Keratinocyte (primary cell): ENCODE data around the gene BAIAP2. TPM values are rescaled to one million over a fixed set of nuclear protein-coding genes. Genes with fewer than 3 reads are reported as not detected.

ENCODE experiments used
- DNase-seq: peaks from one replicate; pipeline ENCODE4 v3.0.0-alpha.2; 2011; ENCODE audit warnings: low read depth, missing footprints, low spot score
- FAIRE-seq: peaks from 2 replicates; lab custom pipeline; 2011; peaks lifted over from hg19 to GRCh38; lab: Jason Lieb, UNC
- H2AFZ ChIP-seq: 2 replicates; pipeline ENCODE4 v1.6.0; 2012; ENCODE audit warnings: low read length, control low read depth, inconsistent platforms; ENCODE audit not compliant: control insufficient read depth
- H3K27ac ChIP-seq: 2 replicates; pipeline ENCODE4 v1.5.1; 2011; ENCODE audit warnings: low read length; ENCODE audit not compliant: control insufficient read depth, insufficient read depth
- H3K27me3 ChIP-seq: 3 replicates; pipeline ENCODE4 v1.6.0; 2011; ENCODE audit warnings: low read length; ENCODE audit not compliant: control insufficient read depth, insufficient read depth; ENCODE audit errors: extremely low read depth
- H3K36me3 ChIP-seq, 2 experiments: 2 replicates in 1 of 2; 3 replicates in 1 of 2; pipeline ENCODE4 v1.5.1; 2011; ENCODE audit warnings: low read length in 2 of 2, mild to moderate bottlenecking in 1 of 2; ENCODE audit not compliant: control insufficient read depth in 2 of 2, insufficient read depth in 2 of 2; ENCODE audit errors: extremely low read depth in 1 of 2
- H3K4me1 ChIP-seq: 3 replicates; pipeline ENCODE4 v1.5.1; 2011; ENCODE audit warnings: low read length; ENCODE audit not compliant: control insufficient read depth, insufficient read depth; ENCODE audit errors: extremely low read depth
- H3K4me2 ChIP-seq: 3 replicates; pipeline ENCODE4 v1.6.0; 2011; ENCODE audit warnings: low read depth, low read length; ENCODE audit not compliant: control insufficient read depth, insufficient read depth; ENCODE audit errors: extremely low read depth
- H3K4me3 ChIP-seq, 3 experiments: fragments of 200-600 bp in 1 of 3; sonication (generic) in 1 of 3; 2 replicates in 2 of 3; 3 replicates in 1 of 3; pipeline ENCODE4 v1.5.1; 2011 to 2016; ENCODE audit warnings: low read length in 3 of 3, mild to moderate bottlenecking in 3 of 3, control low read depth in 2 of 3, inconsistent platforms in 1 of 3, low read depth in 1 of 3, mixed read lengths in 1 of 3, mixed run types in 1 of 3, moderate library complexity in 1 of 3; ENCODE audit not compliant: control insufficient read depth in 2 of 3, insufficient read depth in 2 of 3; ENCODE audit errors: extremely low read depth in 1 of 3
- H3K79me2 ChIP-seq: 2 replicates; pipeline ENCODE4 v1.6.0; 2012; ENCODE audit warnings: low read length; ENCODE audit not compliant: control insufficient read depth, insufficient read depth
- H3K9ac ChIP-seq: 3 replicates; pipeline ENCODE4 v1.6.0; 2011; ENCODE audit warnings: low read length; ENCODE audit not compliant: control insufficient read depth, insufficient read depth; ENCODE audit errors: extremely low read depth
- H3K9me1 ChIP-seq: 3 replicates; pipeline ENCODE4 v1.6.0; 2011; ENCODE audit warnings: low read length; ENCODE audit not compliant: control insufficient read depth, insufficient read depth; ENCODE audit errors: extremely low read depth
- H3K9me3 ChIP-seq: 2 replicates; pipeline ENCODE4 v1.5.1; 2012; ENCODE audit warnings: low read depth, low read length; ENCODE audit not compliant: control insufficient read depth
- H4K20me1 ChIP-seq: 3 replicates; pipeline ENCODE4 v1.6.0; 2011; ENCODE audit warnings: low read length; ENCODE audit not compliant: control insufficient read depth, insufficient read depth; ENCODE audit errors: extremely low read depth
- CTCF ChIP-seq, 3 experiments: IDR thresholded peaks in 1 of 3; conservative IDR thresholded peaks in 1 of 3; optimal IDR thresholded peaks in 1 of 3; 2 replicates in 2 of 3; 3 replicates in 1 of 3; pipeline versions ENCODE3 to v1.5.1; 2011; ENCODE audit warnings: low read length in 3 of 3, mild to moderate bottlenecking in 3 of 3, moderate library complexity in 2 of 3, control low read depth in 1 of 3, inconsistent platforms in 1 of 3; ENCODE audit not compliant: insufficient read depth in 2 of 3; ENCODE audit errors: extremely low read depth in 1 of 3
- EZH2 ChIP-seq: IDR thresholded peaks from one replicate; pipeline ENCODE4 v1.6.1; 2012; ENCODE audit warnings: inconsistent platforms, mild to moderate bottlenecking, low read length, moderate library complexity
- dilution Hi-C: fragments of 300-500 bp; cut with MboI; formaldehyde crosslinking; loops from one replicate; pipeline ENCODE4 v1.7.0; 2020; ENCODE audit warnings: low sequenced_read_pairs; ENCODE audit not compliant: extremely low pct_ligation_motif_present
- polyA plus RNA-seq, 5 experiments: library from polyadenylated mRNA; depleted of rRNA in 3 of 5; stranded (reverse) in 3 of 5; stranded (forward) in 1 of 5; unstranded in 1 of 5; fragments of >200 nt; gene quantifications; 1 replicate in 1 of 5; 2 replicates in 3 of 5; 3 replicates in 1 of 5; pipeline versions ENCODE4 v1.2.1 to v1.2.3, GENCODE V29; 2011 to 2012; ENCODE audit warnings: missing spikeins in 2 of 5, low read depth in 1 of 5, low replicate concordance in 1 of 5

Gene BAIAP2
- polyA plus RNA-seq, 1 donor (not counting 4 experiments of a cell fraction or from before 2014, with no cell fraction given) = 56.7 TPM

- dilution Hi-C loops = no loop called here
- Histone ChIP-seq H2AFZ (no peak overlapping the region), H3K36me3 (peaks cover 9 to 10% of the 10 kb centered on the region in 2 experiments), H3K9me3 (no peaks in the 10 kb centered on the region), H3K4me3 (no peak overlapping the region), H3K4me1 (peaks cover 72% of the 10 kb centered on the region), H3K27ac (peak overlapping the region; percentile 88), H3K79me2 (peaks cover 91% of the 10 kb centered on the region), H3K27me3 (no peaks in the 10 kb centered on the region), H3K4me2 (peak overlapping the region; percentile 87), H3K9ac (peak overlapping the region; percentile 75), H4K20me1 (no peaks in the 10 kb centered on the region), H3K9me1 (peaks cover 6% of the 10 kb centered on the region)
- DNase-seq = no peak
- FAIRE-seq = no peak
- TF ChIP-seq CTCF (optimal IDR thresholded peaks at IDR 0.05 in 1 of 3, IDR thresholded peaks at IDR 0.05 in 1 of 3, conservative IDR thresholded peaks at IDR 0.05 in 1 of 3; ENCODE audit: extremely low read depth in 1 of 3, insufficient read depth in 2 of 3, low read length in 3 of 3) = no peak
- TF ChIP-seq EZH2 = no peak
Measured at GRCh38 chr17:81048827-81049371, 13.9 kb downstream of the BAIAP2 start.

GRCh38 chr17:81049372-81049911 is 14.5 kb downstream of the BAIAP2 start:
- peaks cover 9% of the 10 kb centered on the region in 2 experiments for H3K36me3 ChIP-seq
- peaks cover 70% of the 10 kb centered on the region for H3K4me1 ChIP-seq
- H3K9ac ChIP-seq = peak overlapping the region; percentile 75
- no peaks in the 10 kb centered on the region for H3K27me3 ChIP-seq
- peak overlapping the region; percentile 11 to 42 (median 12) for H3K4me3 ChIP-seq
- H2AFZ ChIP-seq = no peak overlapping the region
- H3K4me2 ChIP-seq = peak overlapping the region; percentile 87
- TF ChIP-seq CTCF (optimal IDR thresholded peaks at IDR 0.05 in 1 of 3, IDR thresholded peaks at IDR 0.05 in 1 of 3, conservative IDR thresholded peaks at IDR 0.05 in 1 of 3; ENCODE audit: extremely low read depth in 1 of 3, insufficient read depth in 2 of 3, low read length in 3 of 3) (peak; percentile 14 to 24 (median 21)), EZH2 (no peak)
- H3K27ac ChIP-seq = peak overlapping the region; percentile 88
- DNase-seq = no peak
- no peak for FAIRE-seq
- H4K20me1 ChIP-seq = no peaks in the 10 kb centered on the region
- peaks cover 88% of the 10 kb centered on the region for H3K79me2 ChIP-seq
- H3K9me3 ChIP-seq = no peaks in the 10 kb centered on the region
- peaks cover 6% of the 10 kb centered on the region for H3K9me1 ChIP-seq
- dilution Hi-C loops = no loop called here
